GM12878 (cell line): Measurements from ENCODE around the gene ZNF281.

Source experiments
- CREB1 ChIP-seq: IDR thresholded peaks from 2 replicates; pipeline ENCODE4 v1.6.1; 2012; ENCODE audit warnings: low read depth, mild to moderate bottlenecking, inconsistent platforms
- CTCF ChIP-seq, 3 experiments: IDR thresholded peaks in 2 of 3; conservative IDR thresholded peaks in 1 of 3; 2 replicates each; pipeline ENCODE4 v1.5.1; 2011; ENCODE audit warnings: low read depth in 3 of 3, low read length in 3 of 3, mild to moderate bottlenecking in 3 of 3, control low read depth in 2 of 3, moderate library complexity in 2 of 3, inconsistent platforms in 1 of 3, mixed read lengths in 1 of 3; ENCODE audit not compliant: control insufficient read depth in 2 of 3, insufficient read depth in 1 of 3; ENCODE audit errors: extremely low read depth in 1 of 3
- EZH2 ChIP-seq: IDR thresholded peaks from 2 replicates; pipeline ENCODE4 v1.6.1; 2012; ENCODE audit warnings: low read depth, mild to moderate bottlenecking, control low read depth, inconsistent platforms, low read length, borderline replicate concordance; ENCODE audit not compliant: control insufficient read depth
- FOS ChIP-seq: IDR thresholded peaks from 3 replicates; pipeline ENCODE4 v1.6.1; 2011; ENCODE audit warnings: borderline replicate concordance; ENCODE audit not compliant: insufficient read length; ENCODE audit errors: extremely low read depth
- POLR2AphosphoS5 ChIP-seq: IDR thresholded peaks from 2 replicates; pipeline ENCODE4 v1.6.1; 2011; ENCODE audit warnings: mild to moderate bottlenecking, low read length, inconsistent platforms
- POU2F2 ChIP-seq: IDR thresholded peaks from 3 replicates; pipeline ENCODE4 v1.6.1; 2011; ENCODE audit warnings: low read depth, mild to moderate bottlenecking, low read length, borderline replicate concordance
- RFX5 ChIP-seq: IDR thresholded peaks from 2 replicates; pipeline ENCODE4 v1.6.1; 2011; ENCODE audit warnings: low read depth, low read length, improper control_type of control experiment
- TAF1 ChIP-seq: IDR thresholded peaks from 2 replicates; pipeline ENCODE4 v1.6.1; 2011; ENCODE audit warnings: mild to moderate bottlenecking, low read depth, low read length, borderline replicate concordance
- TCF7 ChIP-seq: IDR thresholded peaks from 2 replicates; pipeline ENCODE4 v1.6.1; 2014; ENCODE audit warnings: antibody characterized with exemption, borderline replicate concordance

- no peak for TF ChIP-seq FOS
- TF ChIP-seq CTCF (IDR thresholded peaks at IDR 0.05 in 2 of 3, conservative IDR thresholded peaks at IDR 0.05 in 1 of 3; ENCODE audit: control insufficient read depth in 2 of 3, extremely low read depth in 1 of 3, insufficient read depth in 1 of 3, low read depth in 3 of 3, low read length in 3 of 3), result no peak
- no peak for TF ChIP-seq POLR2AphosphoS5
- no peak for TF ChIP-seq TCF7
- TF ChIP-seq EZH2, result no peak
- TF ChIP-seq CREB1, result no peak
- TF ChIP-seq POU2F2, result no peak
- no peak for TF ChIP-seq RFX5
- no peak for TF ChIP-seq TAF1
These were observed 6.2 kb upstream of the ZNF281 start for GRCh38 chr1:200415789-200416593.
